Activated CD8-positive, alpha-beta memory T cell treated with anti-CD3 and anti-CD28 coated beads, Interleukin-2, amount 50 U/mL, for 24 hours (primary cell): ENCODE data around the gene SNX21.
"Not testable (repeated sequence)": the region's sequence is repeated elsewhere in the genome, so short reads cannot be mapped to it uniquely, and the experiment has no call there.

Experiments used
- DNase-seq: peaks from one replicate; pipeline ENCODE4 v3.0.0-alpha.2; 2020; ENCODE audit errors: extremely low read depth

Gene SNX21

DNA sequence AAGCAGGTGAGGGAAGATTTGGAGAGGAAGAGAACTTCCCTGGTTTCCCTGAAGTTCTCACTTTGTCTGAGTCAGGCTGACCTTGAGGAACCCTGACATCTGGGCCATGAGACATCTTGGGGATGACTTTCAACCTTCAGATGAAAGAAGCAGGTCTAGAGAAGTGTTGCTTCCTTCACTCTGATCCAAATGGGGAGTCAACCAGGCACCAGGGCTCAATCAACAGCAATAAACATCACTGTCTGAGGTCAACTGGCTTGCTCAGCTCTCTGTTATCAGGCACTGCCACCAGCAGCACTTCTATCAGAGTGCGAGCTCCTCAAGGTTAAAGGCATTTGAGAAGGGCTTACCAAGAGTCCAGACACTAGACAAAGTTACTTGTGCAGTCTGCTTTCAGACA lies 17.3 kb downstream of the SNX21 start:
- no peak for DNase-seq

DNA sequence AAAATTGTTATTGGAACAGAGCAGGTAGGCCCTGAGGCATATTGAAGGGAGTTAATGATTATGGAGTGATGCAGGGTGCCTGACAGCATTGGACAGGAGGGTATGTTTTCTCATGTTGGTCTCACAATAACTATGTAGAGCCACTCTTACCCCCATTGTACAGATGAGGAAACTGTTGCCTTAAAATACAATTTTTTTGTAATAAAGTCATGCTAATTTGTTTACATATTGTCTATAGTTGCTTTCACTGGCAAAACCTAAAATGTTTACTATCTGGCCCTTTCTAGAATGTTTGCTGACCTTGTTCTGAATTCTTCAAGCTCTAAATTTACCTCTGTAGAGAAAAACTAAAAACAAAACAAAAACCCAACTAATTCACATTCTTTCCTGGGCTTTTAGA lies 17.9 kb downstream of the SNX21 start:
- DNase-seq: no peak

GRCh38 chr20:45852326-45852725 lies 18.7 kb downstream of the SNX21 start:
- DNase-seq: no peak

GRCh38 chr20:45853484-45853883 lies 19.9 kb downstream of the SNX21 start:
- no peak for DNase-seq

GRCh38 chr20:45857114-45857881 lies 23.7 kb downstream of the SNX21 start, which contains the start of the genes ACOT8 and ZSWIM3:
Gene ACOT8, minus strand, starts transcription at chr20:45857392. Its CDS starts 77 bp downstream, at chr20:45857315.
Gene ZSWIM3, plus strand, starts transcription at chr20:45857614. Its CDS starts 212 bp downstream, at chr20:45857826.
- peak; percentile 87 for DNase-seq

GRCh38 chr20:45857882-45858216 lies 24.2 kb downstream of the SNX21 start:
- DNase-seq: no peak

GRCh38 chr20:45859916-45860315 lies 26.3 kb downstream of the SNX21 start:
- DNase-seq: no peak

- DNase-seq: no peak
Observed at GRCh38 chr20:45860560-45861220, 27.1 kb downstream of the SNX21 start.

DNA sequence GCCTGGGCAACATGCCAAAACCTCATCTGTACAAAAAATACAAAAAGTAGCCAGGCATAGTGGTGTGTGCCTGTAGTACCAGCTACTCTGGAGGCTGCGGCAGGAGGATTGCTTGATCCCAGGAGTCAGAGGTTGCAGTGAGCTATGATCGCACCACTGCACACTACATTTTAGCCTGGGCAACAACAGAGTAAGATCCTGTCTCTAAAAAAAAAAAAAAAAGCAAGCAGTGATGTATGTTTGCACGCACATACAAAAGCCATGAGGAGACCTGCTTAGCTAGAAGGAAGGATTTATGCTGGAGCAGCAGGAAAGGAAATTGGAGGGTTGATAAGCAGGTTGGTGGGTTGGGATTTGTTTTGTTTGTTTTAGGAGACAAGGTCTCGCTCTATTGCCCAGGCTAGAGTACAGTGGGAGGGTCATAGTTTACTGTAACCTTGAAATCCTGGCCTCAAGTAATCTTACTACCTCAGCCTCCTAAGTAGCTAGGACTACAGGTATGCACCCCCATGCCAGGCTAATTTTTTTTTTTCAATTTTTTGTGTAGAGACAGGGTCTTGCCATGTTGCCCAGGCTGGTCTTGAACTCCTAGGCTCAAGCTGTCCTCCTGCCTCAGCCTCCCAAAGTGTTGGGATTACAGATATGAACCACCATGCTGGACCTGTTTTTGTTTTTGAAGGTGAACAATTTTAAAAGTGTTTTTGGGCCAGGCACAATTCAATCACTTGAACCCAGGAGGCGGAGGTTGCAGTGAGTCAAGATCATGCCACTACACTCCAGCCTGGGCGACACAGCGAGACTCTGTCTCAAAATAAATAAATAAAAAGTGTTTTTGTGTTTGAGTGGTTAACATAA lies 27.8 kb downstream of the SNX21 start:
- no peak for DNase-seq

DNA sequence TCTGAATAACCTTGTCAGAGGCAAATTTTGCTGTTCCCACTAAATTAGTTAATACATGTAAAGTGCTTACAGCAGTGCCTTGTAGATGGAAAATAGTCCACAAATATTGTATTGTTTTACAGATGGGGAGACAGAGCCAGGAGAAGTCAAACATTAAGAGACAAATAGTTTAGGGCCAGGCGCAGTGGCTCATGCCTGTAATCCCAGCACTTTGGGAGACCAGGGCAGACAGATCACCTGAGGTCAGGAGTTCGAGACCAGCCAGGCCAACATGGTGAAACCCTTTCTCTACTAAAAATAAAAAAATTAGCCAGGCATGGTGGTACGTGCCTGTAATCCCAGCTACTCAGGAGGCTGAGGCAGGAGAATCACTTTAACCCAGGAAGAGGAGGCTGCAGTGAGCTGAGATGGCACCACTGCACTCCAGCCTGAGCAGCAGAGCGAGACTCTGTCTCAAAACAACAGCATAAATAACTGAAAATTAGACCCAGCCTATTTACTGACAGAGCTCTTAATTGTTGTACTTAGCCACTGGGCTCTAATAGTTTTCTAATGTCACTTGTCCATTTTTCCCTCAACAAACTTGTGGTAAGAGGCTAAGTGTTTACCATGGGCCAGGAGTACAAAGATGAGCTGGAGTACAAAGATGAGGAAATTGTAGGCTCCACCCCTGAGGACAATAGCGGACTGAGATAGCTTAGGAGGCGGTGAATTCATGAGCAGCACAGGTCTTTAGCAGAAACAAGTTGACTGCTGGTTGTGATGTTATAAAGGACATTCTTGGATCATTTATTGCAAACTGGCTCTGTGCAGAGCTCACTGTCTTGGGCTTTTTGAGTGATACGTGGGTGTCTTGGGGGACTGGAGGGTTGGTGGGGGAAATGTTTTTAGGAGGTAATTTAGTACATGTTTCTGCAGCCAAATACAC lies 30.2 kb downstream of the SNX21 start:
- DNase-seq: no peak

GRCh38 chr20:45866454-45866853 lies 32.9 kb downstream of the SNX21 start:
- DNase-seq: no peak

DNA sequence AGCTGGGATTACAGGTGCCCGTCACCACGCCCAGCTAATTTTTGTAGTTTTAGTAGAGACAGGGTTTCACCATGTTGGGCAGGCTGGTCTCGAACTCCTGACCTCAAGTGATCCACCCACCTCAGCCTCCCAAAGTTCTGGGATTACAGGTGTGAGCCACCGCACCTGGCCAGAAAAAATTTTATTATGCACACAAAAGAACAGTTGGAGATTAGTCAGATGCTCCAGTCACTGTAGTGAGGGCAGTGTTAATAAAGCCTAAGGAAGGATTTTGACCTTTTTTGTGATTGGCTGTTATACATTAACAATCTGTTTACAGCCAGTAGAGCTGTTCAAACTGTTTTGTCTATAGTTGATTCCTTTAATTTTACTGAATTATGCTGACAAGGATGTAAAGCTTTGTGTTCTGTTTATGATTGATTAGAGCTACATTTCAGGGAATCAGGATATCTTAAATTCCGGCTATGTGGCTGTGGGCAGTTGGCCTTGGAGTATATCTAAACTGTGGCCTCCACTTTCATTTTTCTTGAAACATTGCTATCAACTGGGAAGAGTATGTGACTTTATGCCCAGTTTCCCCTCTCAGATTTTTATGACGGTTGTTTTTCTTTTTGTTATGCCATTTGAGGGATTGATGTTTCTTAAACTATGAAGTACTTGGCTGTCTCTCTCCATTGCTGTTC lies 33.7 kb downstream of the SNX21 start:
- no peak for DNase-seq

- DNase-seq: no peak
Observed at GRCh38 chr20:45867819-45868176, 34.2 kb downstream of the SNX21 start.

- DNase-seq: no peak
Observed at GRCh38 chr20:45872626-45873025, 39.0 kb downstream of the SNX21 start.

DNA sequence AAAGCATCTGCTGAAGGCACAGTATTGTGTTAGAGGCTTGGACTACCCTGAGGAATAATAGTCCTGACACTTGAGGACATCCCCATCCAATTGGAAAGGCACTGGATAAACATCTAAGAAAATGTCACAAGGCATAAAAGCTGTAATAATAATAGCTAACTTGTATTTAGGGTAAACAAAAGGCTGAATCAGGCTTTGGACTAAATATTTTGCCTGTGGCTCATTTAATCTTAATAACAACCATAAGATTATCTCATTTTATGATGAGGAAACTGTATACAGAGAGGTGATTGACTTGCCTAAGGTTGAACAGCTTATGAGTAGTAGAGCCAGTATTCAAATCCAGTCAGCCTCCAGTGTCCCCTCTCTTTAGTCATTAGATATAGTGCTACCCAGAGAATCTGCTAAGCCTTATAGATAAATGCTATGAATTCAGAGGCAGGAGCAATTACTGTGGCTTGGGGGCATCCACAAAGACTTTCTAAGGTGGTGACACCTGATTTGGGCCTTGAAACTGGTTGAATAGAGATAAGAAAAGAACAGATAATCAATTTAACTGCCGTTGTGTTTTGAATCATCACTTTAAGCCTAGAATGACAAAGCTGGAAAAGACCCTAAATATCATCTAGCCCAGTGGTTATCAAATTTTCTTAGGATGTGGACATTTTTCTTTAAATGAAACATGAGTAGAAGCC lies 40.0 kb downstream of the SNX21 start:
- DNase-seq: no peak

DNA sequence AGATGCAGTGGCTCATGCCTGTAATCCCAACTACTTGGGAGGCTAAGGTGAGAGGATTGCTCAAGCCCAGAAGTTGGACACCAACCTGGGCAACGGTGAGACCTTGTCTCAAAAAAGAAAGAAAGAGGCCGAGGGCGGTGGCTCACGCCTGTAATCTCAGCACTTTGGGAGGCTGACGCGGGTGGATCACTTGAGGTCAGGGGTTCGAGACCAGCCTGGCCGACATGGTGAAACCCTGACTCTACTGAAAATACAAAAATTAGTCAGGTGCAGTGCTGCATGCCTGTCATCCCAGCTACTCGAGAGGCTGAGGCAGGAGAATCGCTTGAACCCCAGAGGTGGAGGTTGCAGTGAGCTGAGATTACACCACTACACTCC lies 40.5 kb downstream of the SNX21 start:
- DNase-seq: not testable (repeated sequence)

DNA sequence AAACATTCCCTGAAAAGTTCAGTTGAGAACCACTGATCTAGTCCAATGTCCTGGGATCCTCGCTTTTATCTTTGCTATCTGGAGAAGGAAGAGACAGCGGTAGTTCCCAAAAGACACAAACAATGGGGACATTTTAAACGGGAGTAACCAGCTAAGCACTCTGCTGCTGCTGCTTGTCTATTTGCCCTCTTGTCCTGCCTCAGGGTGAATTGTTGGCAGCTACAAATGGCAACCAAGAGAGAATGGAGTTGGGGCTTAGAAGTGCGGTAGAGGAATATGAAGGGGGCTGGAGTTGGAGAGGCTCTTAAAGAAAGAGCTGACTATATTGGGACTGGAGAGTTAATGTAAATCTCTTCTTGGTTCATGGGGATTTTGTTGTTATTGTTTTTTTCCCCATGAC lies 41.0 kb downstream of the SNX21 start:
- no peak for DNase-seq

DNA sequence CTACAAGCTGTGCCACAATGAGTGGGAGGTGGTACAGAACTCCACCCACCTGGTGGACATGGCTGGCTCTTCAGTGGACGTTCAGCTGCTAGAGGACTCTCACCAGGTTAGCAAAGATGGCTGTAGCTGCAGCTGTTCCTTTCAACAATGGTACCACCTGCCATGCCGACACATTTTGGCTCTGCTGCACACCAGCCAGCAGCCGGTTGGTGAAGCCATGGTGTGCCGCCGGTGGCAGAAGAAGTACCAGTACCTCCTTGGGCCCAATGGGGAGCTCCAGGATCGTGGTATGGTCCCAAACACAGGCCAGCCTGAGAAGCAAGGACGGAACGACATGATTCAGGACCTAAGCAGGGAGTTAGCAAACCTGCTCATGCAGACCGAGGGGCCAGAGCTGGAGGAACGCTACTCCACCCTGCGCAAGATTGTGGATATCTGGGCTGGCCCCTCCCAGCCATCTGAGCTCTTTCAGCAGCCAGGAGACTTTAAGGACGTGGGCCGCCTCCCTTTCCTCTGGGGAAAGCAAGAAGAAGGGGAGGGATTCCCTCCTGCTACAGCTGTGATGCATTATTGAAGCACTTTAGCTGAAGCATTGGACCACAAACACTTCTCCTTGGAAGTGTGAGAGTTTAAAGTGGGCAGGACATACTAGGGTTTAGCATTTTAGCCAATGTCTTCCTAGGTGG lies 44.6 kb downstream of the SNX21 start:
- no peak for DNase-seq

DNA sequence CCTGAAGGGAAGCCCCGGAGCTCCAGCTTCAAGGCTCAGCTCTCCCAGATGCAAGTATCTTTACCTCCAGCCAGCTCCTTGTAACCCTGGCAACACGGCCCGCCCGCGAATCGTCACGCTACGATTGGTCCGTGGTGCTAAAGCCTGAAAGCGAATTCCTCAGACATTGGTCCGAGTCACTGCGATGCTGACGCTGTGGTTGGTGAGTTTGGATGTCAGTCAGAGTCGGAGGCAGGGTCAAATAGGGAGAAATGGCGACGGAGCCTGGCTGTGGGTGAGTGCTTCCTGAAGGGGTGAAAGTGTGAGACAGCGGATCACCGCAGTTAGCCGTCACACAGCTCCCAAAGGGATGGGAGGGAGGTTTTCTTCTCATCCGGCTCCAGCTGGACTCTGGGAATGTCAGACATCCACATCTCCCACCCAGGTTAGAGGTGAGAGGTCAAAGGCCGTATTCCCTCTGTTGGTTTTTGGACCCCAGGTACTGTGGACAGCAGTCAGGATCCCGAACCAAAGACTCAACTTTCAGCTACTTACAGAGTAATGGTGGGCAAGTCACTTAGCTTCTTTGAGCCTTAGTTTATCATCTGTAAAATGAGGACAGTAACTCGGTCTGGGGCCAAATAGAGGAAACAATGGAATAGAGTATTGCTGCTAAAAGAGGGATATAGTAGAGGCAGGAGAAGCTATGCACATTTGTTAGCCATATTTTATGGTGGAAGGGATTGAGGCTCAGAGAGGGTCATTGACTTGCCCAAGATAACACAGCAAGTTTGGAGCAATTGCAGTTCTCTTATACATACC lies 47.6 kb downstream of the SNX21 start, which contains the start of gene ZSWIM1:
Gene ZSWIM1 (plus strand): TSS at position 240 of the 801 bp plus-strand sequence. CDS start 1,366 bp downstream, outside the sequence.
- DNase-seq: peak; percentile 97
